Activated CD8-positive, alpha-beta T cell treated with anti-CD3 and anti-CD28 coated beads for 36 hours (primary cell): ENCODE data around the gene UBA6. TPM values are rescaled to one million over a fixed set of nuclear protein-coding genes. Genes with fewer than 3 reads are reported as not detected.

Experiments used
- ATAC-seq: fragments of 200-7000 bp; cut with Tn5 transposase; one replicate; pipeline ENCODE4 v1.10.0; 2021; ENCODE audit warnings: mild to moderate bottlenecking, moderate library complexity
- CTCF ChIA-PET: fragments of 350-600 bp; sonication (Branson Sonifier 250); formaldehyde crosslinking; loops from one replicate; lab custom pipeline; 2021; ENCODE audit warnings: antibody characterized with exemption; lab: Charles Lee
- POLR2A ChIA-PET: fragments of 350-600 bp; sonication (Branson Sonifier 250); formaldehyde crosslinking; loops from one replicate; lab custom pipeline; 2021; ENCODE audit warnings: antibody characterized with exemption; lab: Charles Lee
- DNase-seq: peaks from one replicate; pipeline ENCODE4 v3.0.0-alpha.2; 2020
- H3K27ac Mint-ChIP-seq: one replicate; pipeline ENCODE4 v1.8.0; 2021; ENCODE audit warnings: mild to moderate bottlenecking, mixed read lengths
- H3K27me3 Mint-ChIP-seq: one replicate; pipeline ENCODE4 v1.8.0; 2021; ENCODE audit warnings: mixed read lengths
- H3K36me3 Mint-ChIP-seq: one replicate; pipeline ENCODE4 v1.8.0; 2021; ENCODE audit warnings: low read depth, mixed read lengths
- H3K4me1 Mint-ChIP-seq: one replicate; pipeline ENCODE4 v1.8.0; 2021; ENCODE audit warnings: low read depth, mixed read lengths
- H3K4me3 Mint-ChIP-seq: one replicate; pipeline ENCODE4 v1.8.0; 2021; ENCODE audit warnings: mild to moderate bottlenecking, moderate library complexity, mixed read lengths
- H3K9me3 Mint-ChIP-seq: one replicate; pipeline ENCODE4 v1.8.0; 2021; ENCODE audit warnings: mixed read lengths
- CTCF ChIP-seq: fragments of 200-600 bp; IDR thresholded peaks from one replicate; pipeline ENCODE4 v1.8.0; 2022; ENCODE audit warnings: antibody characterized with exemption, mild to moderate bottlenecking
- intact Hi-C: fragments of 100-400 bp; cut with micrococcal nuclease; formaldehyde crosslinking; loops from one replicate; pipeline ENCODE4 v1.10.0; 2022
- total RNA-seq, 2 experiments: library from RNA; stranded (reverse); gene quantifications; one replicate each; pipeline ENCODE4 v1.2.3, GENCODE V29; 2021

Gene UBA6
- total RNA-seq, 2 experiments from 2014 or later, result 81.2 to 87.5 TPM

GRCh38 chr4:67604029-67604381, 97.0 kb downstream of the UBA6 start:
- Mint-ChIP-seq H3K27ac (no peak overlapping the region), H3K36me3 (peaks cover 4% of the 10 kb centered on the region)
- POLR2A ChIA-PET, result interaction anchor here (1.5 kb wide), 1 partner anchor 43 kb away, joined by 3 read pairs; no protein-coding TSS in a partner anchor

GRCh38 chr4:67603310-67604028, 97.5 kb downstream of the UBA6 start:
- Mint-ChIP-seq H3K4me1 (no peaks in the 10 kb centered on the region), H3K27me3 (no peaks in the 10 kb centered on the region), H3K36me3 (peaks cover 3% of the 10 kb centered on the region), H3K4me3 (no peak overlapping the region), H3K27ac (no peak overlapping the region), H3K9me3 (peaks cover 7% of the 10 kb centered on the region)
- intact Hi-C loops, result no loop called here
- POLR2A ChIA-PET, result interaction anchor here (1.5 kb wide), 1 partner anchor 43 kb away, joined by 3 read pairs; no protein-coding TSS in a partner anchor
- CTCF ChIA-PET, result interaction anchor here (1.4 kb wide), 1 partner anchor 16 kb away, joined by 4 read pairs; no protein-coding TSS in a partner anchor
- DNase-seq (no peak), ATAC-seq (no peak)
- no peak for TF ChIP-seq CTCF

More at GRCh38 chr4:67604029-67604381, 97.0 kb downstream of the UBA6 start:
- H3K27me3 Mint-ChIP-seq, result no peaks in the 10 kb centered on the region
- TF ChIP-seq CTCF, result no peak
- CTCF ChIA-PET, result interaction anchor here (1.4 kb wide), 1 partner anchor 16 kb away, joined by 4 read pairs; no protein-coding TSS in a partner anchor
- H3K4me3 Mint-ChIP-seq, result no peak overlapping the region
- H3K9me3 Mint-ChIP-seq, result peaks cover 5% of the 10 kb centered on the region
- ATAC-seq (no peak), DNase-seq (no peak)
- no peaks in the 10 kb centered on the region for H3K4me1 Mint-ChIP-seq
- intact Hi-C loops, result no loop called here

- CTCF ChIA-PET, result interaction anchor here (1.4 kb wide), 1 partner anchor 13 kb away, joined by 3 read pairs; no protein-coding TSS in a partner anchor
- intact Hi-C loops, result no loop called here
- DNase-seq (no peak), ATAC-seq (no peak)
- no peaks in the 10 kb centered on the region for H3K4me1 Mint-ChIP-seq
- POLR2A ChIA-PET, result no interaction called here
- TF ChIP-seq CTCF, result no peak
- H3K27me3 Mint-ChIP-seq, result no peaks in the 10 kb centered on the region
- H3K9me3 Mint-ChIP-seq, result peaks cover 3% of the 10 kb centered on the region
- H3K27ac Mint-ChIP-seq, result no peak overlapping the region
- H3K4me3 Mint-ChIP-seq, result no peak overlapping the region
- no peaks in the 10 kb centered on the region for H3K36me3 Mint-ChIP-seq
Observed at GRCh38 chr4:67593741-67594175, 107.2 kb downstream of the UBA6 start.

GRCh38 chr4:67587156-67587555, 113.8 kb downstream of the UBA6 start:
- Mint-ChIP-seq H3K4me1 (no peaks in the 10 kb centered on the region), H3K36me3 (no peaks in the 10 kb centered on the region), H3K4me3 (no peak overlapping the region), H3K9me3 (no peaks in the 10 kb centered on the region), H3K27ac (no peak overlapping the region), H3K27me3 (no peaks in the 10 kb centered on the region)
- intact Hi-C loops, result no loop called here
- ChIA-PET CTCF (no interaction called here), POLR2A (no interaction called here)
- ATAC-seq (no peak), DNase-seq (no peak)
- TF ChIP-seq CTCF, result no peak

GRCh38 chr4:67584496-67584895, 116.5 kb downstream of the UBA6 start:
- no peak for TF ChIP-seq CTCF
- POLR2A ChIA-PET, result no interaction called here
- Mint-ChIP-seq H3K4me1 (peaks cover 17% of the 10 kb centered on the region), H3K27me3 (no peaks in the 10 kb centered on the region), H3K27ac (no peak overlapping the region), H3K4me3 (no peak overlapping the region), H3K9me3 (peaks cover 2% of the 10 kb centered on the region), H3K36me3 (peaks cover 3% of the 10 kb centered on the region)
- no peak for ATAC-seq
- CTCF ChIA-PET, result no interaction called here
- intact Hi-C loops, result loop anchor here (5.0 kb wide), 1 partner anchor 37 kb away; the partner anchor contains the start of gene CENPC
- DNase-seq, result no peak
